DOHH2 (cell line): ENCODE measurements around the gene TTC23.

Source experiments
- EZH2phosphoT487 ChIP-seq: fragments of 200-600 bp; sonication (generic); IDR thresholded peaks from 2 replicates; pipeline ENCODE4 v1.6.1; 2017; ENCODE audit warnings: borderline replicate concordance, mild to moderate bottlenecking, antibody characterized with exemption, low read length, moderate library complexity, mixed read lengths
- TF ChIP-seq, protein P1 (sequence below): fragments of 200-600 bp; sonication (generic); IDR thresholded peaks from one replicate; pipeline ENCODE4 v1.5.1; 2014; ENCODE audit warnings: antibody characterized with exemption, mild to moderate bottlenecking, low read depth, low read length; ENCODE audit not compliant: poor library complexity, severe bottlenecking

DNA sequence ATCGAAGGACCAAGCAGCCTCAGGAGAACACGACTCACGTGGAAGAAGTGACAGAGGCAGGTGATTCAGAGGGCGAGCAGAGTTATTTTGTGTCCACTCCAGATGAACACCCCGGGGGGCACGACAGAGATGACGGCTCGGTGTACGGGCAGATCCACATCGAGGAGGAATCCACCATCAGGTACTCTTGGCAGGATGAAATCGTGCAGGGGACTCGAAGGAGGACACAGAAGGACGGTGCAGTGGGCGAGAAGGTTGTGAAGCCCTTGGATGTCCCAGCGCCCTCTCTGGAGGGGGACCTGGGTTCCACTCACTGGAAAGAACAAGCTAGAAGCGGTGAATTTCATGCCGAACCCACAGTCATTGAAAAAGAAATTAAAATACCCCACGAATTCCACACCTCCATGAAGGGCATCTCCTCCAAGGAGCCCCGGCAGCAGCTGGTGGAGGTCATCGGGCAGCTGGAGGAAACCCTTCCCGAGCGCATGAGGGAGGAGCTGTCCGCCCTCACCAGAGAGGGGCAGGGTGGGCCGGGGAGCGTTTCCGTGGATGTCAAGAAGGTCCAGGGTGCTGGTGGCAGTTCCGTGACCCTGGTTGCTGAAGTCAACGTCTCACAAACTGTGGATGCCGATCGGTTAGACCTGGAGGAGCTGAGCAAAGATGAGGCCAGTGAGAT, 118.5 kb downstream of the TTC23 start:
- TF ChIP-seq, protein P1, sequence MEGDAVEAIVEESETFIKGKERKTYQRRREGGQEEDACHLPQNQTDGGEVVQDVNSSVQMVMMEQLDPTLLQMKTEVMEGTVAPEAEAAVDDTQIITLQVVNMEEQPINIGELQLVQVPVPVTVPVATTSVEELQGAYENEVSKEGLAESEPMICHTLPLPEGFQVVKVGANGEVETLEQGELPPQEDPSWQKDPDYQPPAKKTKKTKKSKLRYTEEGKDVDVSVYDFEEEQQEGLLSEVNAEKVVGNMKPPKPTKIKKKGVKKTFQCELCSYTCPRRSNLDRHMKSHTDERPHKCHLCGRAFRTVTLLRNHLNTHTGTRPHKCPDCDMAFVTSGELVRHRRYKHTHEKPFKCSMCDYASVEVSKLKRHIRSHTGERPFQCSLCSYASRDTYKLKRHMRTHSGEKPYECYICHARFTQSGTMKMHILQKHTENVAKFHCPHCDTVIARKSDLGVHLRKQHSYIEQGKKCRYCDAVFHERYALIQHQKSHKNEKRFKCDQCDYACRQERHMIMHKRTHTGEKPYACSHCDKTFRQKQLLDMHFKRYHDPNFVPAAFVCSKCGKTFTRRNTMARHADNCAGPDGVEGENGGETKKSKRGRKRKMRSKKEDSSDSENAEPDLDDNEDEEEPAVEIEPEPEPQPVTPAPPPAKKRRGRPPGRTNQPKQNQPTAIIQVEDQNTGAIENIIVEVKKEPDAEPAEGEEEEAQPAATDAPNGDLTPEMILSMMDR, result no peak
- TF ChIP-seq EZH2phosphoT487, result no peak
